ENCODE data around the gene FAM153A. TPM values are rescaled to one million over a fixed set of nuclear protein-coding genes. Genes with fewer than 3 reads are reported as not detected.
"Not testable (repeated sequence)": the region's sequence is repeated elsewhere in the genome, so short reads cannot be mapped to it uniquely, and the experiment has no call there.

Gene FAM153A
- total RNA-seq (2014; rRNA removed; shearing (Covaris generic)), result not detected in 2 replicates
- polyA plus RNA-seq (2015; cell fraction: cytosol; rRNA removed), result not detected in 2 replicates
- not detected in 2 replicates for polyA plus RNA-seq (2015; cell fraction: nucleus; rRNA removed)

- DNase-seq (ENCODE audit: low read depth, low spot score); in situ Hi-C loops (cut with HindIII; ENCODE audit: low pct_unique_long_range_greater_than_20kb, low sequenced_read_pairs): not testable (repeated sequence)
Observed at GRCh38 chr5:177782792-177783633, at the start of gene FAM153A. TSS of gene FAM153A (minus strand) at chr5:177782899.

GRCh38 chr5:177832287-177832686 lies 49.6 kb upstream of the FAM153A start:
- DNase-seq (ENCODE audit: low read depth, low spot score); in situ Hi-C loops (cut with HindIII; ENCODE audit: low pct_unique_long_range_greater_than_20kb, low sequenced_read_pairs): not testable (repeated sequence)

- DNase-seq (ENCODE audit: low read depth, low spot score); in situ Hi-C loops (cut with HindIII; ENCODE audit: low pct_unique_long_range_greater_than_20kb, low sequenced_read_pairs): not testable (repeated sequence)
Observed at GRCh38 chr5:177826073-177826472, 43.4 kb upstream of the FAM153A start.

GRCh38 chr5:177824776-177825175 lies 42.1 kb upstream of the FAM153A start:
- DNase-seq (ENCODE audit: low read depth, low spot score); in situ Hi-C loops (cut with HindIII; ENCODE audit: low pct_unique_long_range_greater_than_20kb, low sequenced_read_pairs): not testable (repeated sequence)

- DNase-seq (ENCODE audit: low read depth, low spot score); in situ Hi-C loops (cut with HindIII; ENCODE audit: low pct_unique_long_range_greater_than_20kb, low sequenced_read_pairs): not testable (repeated sequence)
Observed at GRCh38 chr5:177822489-177822888, 39.8 kb upstream of the FAM153A start.

- in situ Hi-C loops (cut with HindIII; ENCODE audit: low pct_unique_long_range_greater_than_20kb, low sequenced_read_pairs); DNase-seq (ENCODE audit: low read depth, low spot score): not testable (repeated sequence)
Observed at GRCh38 chr5:177819664-177820063, 37.0 kb upstream of the FAM153A start.

- DNase-seq (ENCODE audit: low read depth, low spot score); in situ Hi-C loops (cut with HindIII; ENCODE audit: low pct_unique_long_range_greater_than_20kb, low sequenced_read_pairs): not testable (repeated sequence)
Observed at GRCh38 chr5:177812814-177813425, 30.2 kb upstream of the FAM153A start.

GRCh38 chr5:177812160-177812743 lies 29.6 kb upstream of the FAM153A start:
- in situ Hi-C loops (cut with HindIII; ENCODE audit: low pct_unique_long_range_greater_than_20kb, low sequenced_read_pairs); DNase-seq (ENCODE audit: low read depth, low spot score): not testable (repeated sequence)

- in situ Hi-C loops (cut with HindIII; ENCODE audit: low pct_unique_long_range_greater_than_20kb, low sequenced_read_pairs); DNase-seq (ENCODE audit: low read depth, low spot score): not testable (repeated sequence)
Observed at GRCh38 chr5:177809209-177809913, 26.7 kb upstream of the FAM153A start.

- DNase-seq (ENCODE audit: low read depth, low spot score); in situ Hi-C loops (cut with HindIII; ENCODE audit: low pct_unique_long_range_greater_than_20kb, low sequenced_read_pairs): not testable (repeated sequence)
Observed at GRCh38 chr5:177808420-177808819, 25.7 kb upstream of the FAM153A start.

GRCh38 chr5:177807265-177807664 lies 24.6 kb upstream of the FAM153A start:
- in situ Hi-C loops (cut with HindIII; ENCODE audit: low pct_unique_long_range_greater_than_20kb, low sequenced_read_pairs); DNase-seq (ENCODE audit: low read depth, low spot score): not testable (repeated sequence)

- DNase-seq (ENCODE audit: low read depth, low spot score); in situ Hi-C loops (cut with HindIII; ENCODE audit: low pct_unique_long_range_greater_than_20kb, low sequenced_read_pairs): not testable (repeated sequence)
Observed at GRCh38 chr5:177801427-177801826, 18.7 kb upstream of the FAM153A start.

- DNase-seq (ENCODE audit: low read depth, low spot score); in situ Hi-C loops (cut with HindIII; ENCODE audit: low pct_unique_long_range_greater_than_20kb, low sequenced_read_pairs): not testable (repeated sequence)
Observed at GRCh38 chr5:177798237-177798840, 15.6 kb upstream of the FAM153A start.

GRCh38 chr5:177793272-177793671 lies 10.6 kb upstream of the FAM153A start:
- in situ Hi-C loops (cut with HindIII; ENCODE audit: low pct_unique_long_range_greater_than_20kb, low sequenced_read_pairs); DNase-seq (ENCODE audit: low read depth, low spot score): not testable (repeated sequence)

- DNase-seq (ENCODE audit: low read depth, low spot score); in situ Hi-C loops (cut with HindIII; ENCODE audit: low pct_unique_long_range_greater_than_20kb, low sequenced_read_pairs): not testable (repeated sequence)
Observed at GRCh38 chr5:177791649-177792048, 8.9 kb upstream of the FAM153A start.

- in situ Hi-C loops (cut with HindIII; ENCODE audit: low pct_unique_long_range_greater_than_20kb, low sequenced_read_pairs); DNase-seq (ENCODE audit: low read depth, low spot score): not testable (repeated sequence)
Observed at GRCh38 chr5:177782169-177782568, 530 bp downstream of the FAM153A start.

- DNase-seq (ENCODE audit: low read depth, low spot score); in situ Hi-C loops (cut with HindIII; ENCODE audit: low pct_unique_long_range_greater_than_20kb, low sequenced_read_pairs): not testable (repeated sequence)
Observed at GRCh38 chr5:177771206-177771605, 11.5 kb downstream of the FAM153A start.
